Neutrophil (primary cell): ENCODE data around the gene CERS6.
"Not testable (repeated sequence)": the region's sequence is repeated elsewhere in the genome, so short reads cannot be mapped to it uniquely, and the experiment has no call there.

Experiments used
- H3K27ac ChIP-seq: fragments of 200-600 bp; sonication (generic); 2 replicates; pipeline ENCODE4 v1.5.1; 2016; ENCODE audit warnings: mild to moderate bottlenecking, moderate library complexity
- H3K27me3 ChIP-seq: fragments of 200-600 bp; sonication (generic); 2 replicates; pipeline ENCODE4 v1.6.0; 2016; ENCODE audit warnings: mild to moderate bottlenecking
- H3K36me3 ChIP-seq: fragments of 200-600 bp; sonication (generic); 2 replicates; pipeline ENCODE4 v1.5.1; 2017
- H3K4me1 ChIP-seq, 2 experiments: fragments of 200-600 bp in 1 of 2; sonication (generic) in 1 of 2; 1 replicate in 1 of 2; 2 replicates in 1 of 2; pipeline versions ENCODE4 v1.5.1 to v1.6.1; 2013 to 2016; ENCODE audit warnings: low read depth in 1 of 2, low read length in 1 of 2, mild to moderate bottlenecking in 1 of 2, moderate library complexity in 1 of 2; ENCODE audit not compliant: control insufficient read depth in 1 of 2, insufficient read depth in 1 of 2
- H3K4me3 ChIP-seq, 2 experiments: fragments of 200-600 bp in 1 of 2; sonication (generic) in 1 of 2; 1 replicate in 1 of 2; 2 replicates in 1 of 2; pipeline ENCODE4 v1.5.1; 2013 to 2016; ENCODE audit warnings: low read depth in 1 of 2, low read length in 1 of 2, mild to moderate bottlenecking in 1 of 2, moderate library complexity in 1 of 2
- H3K9me3 ChIP-seq: fragments of 200-600 bp; sonication (generic); 2 replicates; pipeline ENCODE4 v1.5.1; 2016
- TF ChIP-seq, protein P1 (sequence below): fragments of 200-600 bp; sonication (generic); IDR thresholded peaks from 2 replicates; pipeline ENCODE4 v1.5.1; 2016; ENCODE audit warnings: antibody characterized with exemption

Gene CERS6

GRCh38 chr2:168652997-168653921 is 197.2 kb downstream of the CERS6 start:
- TF ChIP-seq, protein P1, sequence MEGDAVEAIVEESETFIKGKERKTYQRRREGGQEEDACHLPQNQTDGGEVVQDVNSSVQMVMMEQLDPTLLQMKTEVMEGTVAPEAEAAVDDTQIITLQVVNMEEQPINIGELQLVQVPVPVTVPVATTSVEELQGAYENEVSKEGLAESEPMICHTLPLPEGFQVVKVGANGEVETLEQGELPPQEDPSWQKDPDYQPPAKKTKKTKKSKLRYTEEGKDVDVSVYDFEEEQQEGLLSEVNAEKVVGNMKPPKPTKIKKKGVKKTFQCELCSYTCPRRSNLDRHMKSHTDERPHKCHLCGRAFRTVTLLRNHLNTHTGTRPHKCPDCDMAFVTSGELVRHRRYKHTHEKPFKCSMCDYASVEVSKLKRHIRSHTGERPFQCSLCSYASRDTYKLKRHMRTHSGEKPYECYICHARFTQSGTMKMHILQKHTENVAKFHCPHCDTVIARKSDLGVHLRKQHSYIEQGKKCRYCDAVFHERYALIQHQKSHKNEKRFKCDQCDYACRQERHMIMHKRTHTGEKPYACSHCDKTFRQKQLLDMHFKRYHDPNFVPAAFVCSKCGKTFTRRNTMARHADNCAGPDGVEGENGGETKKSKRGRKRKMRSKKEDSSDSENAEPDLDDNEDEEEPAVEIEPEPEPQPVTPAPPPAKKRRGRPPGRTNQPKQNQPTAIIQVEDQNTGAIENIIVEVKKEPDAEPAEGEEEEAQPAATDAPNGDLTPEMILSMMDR, result no peak
- no peak overlapping the region for H3K4me3 ChIP-seq
- no peaks in the 10 kb centered on the region for H3K36me3 ChIP-seq
- H3K9me3 ChIP-seq, result no peaks in the 10 kb centered on the region
- H3K27me3 ChIP-seq, result no peaks in the 10 kb centered on the region
- H3K4me1 ChIP-seq, result peaks cover 9 to 12% of the 10 kb centered on the region in 2 experiments
- no peak overlapping the region for H3K27ac ChIP-seq

GRCh38 chr2:168654705-168655104 is 198.6 kb downstream of the CERS6 start:
- H3K4me1 ChIP-seq, result peaks cover 0 to under 1% of the 10 kb centered on the region in 2 experiments
- no peaks in the 10 kb centered on the region for H3K27me3 ChIP-seq
- H3K27ac ChIP-seq, result no peak overlapping the region
- no peaks in the 10 kb centered on the region for H3K9me3 ChIP-seq
- no peaks in the 10 kb centered on the region for H3K36me3 ChIP-seq
- H3K4me3 ChIP-seq, result no peak overlapping the region
- TF ChIP-seq, protein P1, result no peak

- Histone ChIP-seq H3K36me3 (no peaks in the 10 kb centered on the region), H3K27ac (no peak overlapping the region)
- TF ChIP-seq, protein P1, result no peak
Observed at GRCh38 chr2:168655207-168655606, 199.1 kb downstream of the CERS6 start.

GRCh38 chr2:168657378-168657777 is 201.3 kb downstream of the CERS6 start:
- H3K9me3 ChIP-seq, H3K27ac ChIP-seq, H3K27me3 ChIP-seq, H3K4me3 ChIP-seq, H3K4me1 ChIP-seq, H3K36me3 ChIP-seq: not testable (repeated sequence)

More at GRCh38 chr2:168655207-168655606, 199.1 kb downstream of the CERS6 start:
- H3K27me3 ChIP-seq, result no peaks in the 10 kb centered on the region
- no peaks in the 10 kb centered on the region for H3K9me3 ChIP-seq
- no peaks in the 10 kb centered on the region for H3K4me1 ChIP-seq
- H3K4me3 ChIP-seq, result no peak overlapping the region

GRCh38 chr2:168658706-168659105 is 202.6 kb downstream of the CERS6 start:
- Histone ChIP-seq H3K27ac (no peak overlapping the region), H3K9me3 (no peaks in the 10 kb centered on the region), H3K4me1 (no peaks in the 10 kb centered on the region), H3K27me3 (no peaks in the 10 kb centered on the region), H3K4me3 (no peak overlapping the region), H3K36me3 (no peaks in the 10 kb centered on the region)
- TF ChIP-seq, protein P1, result no peak
